Vagina (tissue), 2 donors: ENCODE results near the gene CAMSAP2.

Experiments
- CTCF ChIP-seq, 3 experiments: fragments of 450-650 bp in 2 of 3; fragments of 200-600 bp in 1 of 3; sonication (generic) in 1 of 3; IDR thresholded peaks; one replicate each; pipeline ENCODE4 v1.5.1; 2017 to 2019; ENCODE audit warnings: antibody characterized with exemption in 3 of 3, mild to moderate bottlenecking in 2 of 3, moderate library complexity in 2 of 3
- POLR2A ChIP-seq, 2 donors: fragments of 450-650 bp; IDR thresholded peaks; one replicate each; pipeline ENCODE4 v1.6.1; 2017; ENCODE audit warnings: antibody characterized with exemption in 2 of 2, mild to moderate bottlenecking in 2 of 2, moderate library complexity in 2 of 2

- TF ChIP-seq CTCF (IDR thresholded peaks at IDR 0.05) (no peak), POLR2A (IDR thresholded peaks at IDR 0.05) (no peak)
These were observed 14.6 kb upstream of the CAMSAP2 start for GRCh38 chr1:200724064-200724463.
